IMR-90 (cell line): ENCODE results near the gene SDK1. TPM values are rescaled to one million over a fixed set of nuclear protein-coding genes. Genes with fewer than 3 reads are reported as not detected.

Experiments
- ATAC-seq: fragments of 200-7000 bp; cut with Tn5 transposase; 2 replicates; pipeline ENCODE4 v1.9.1; 2020; ENCODE audit warnings: low read depth, mild to moderate bottlenecking, moderate library complexity
- BruUV-seq: library from RNA; stranded (reverse); fragments of 400-500 nt; replicated peaks from 2 replicates; lab custom pipeline; 2021; lab: Mats Ljungman, UMichigan
- CTCF ChIA-PET: fragments of 300-600 bp; formaldehyde crosslinking; extraction: SDS; loops from one replicate; lab custom pipeline; 2021; ENCODE audit warnings: antibody characterized with exemption; lab: Yijun Ruan, JAX
- POLR2A ChIA-PET: fragments of 300-600 bp; sonication (Branson Sonifier 250); formaldehyde crosslinking; loops from one replicate; lab custom pipeline; 2022; ENCODE audit warnings: antibody characterized with exemption; ENCODE audit not compliant: unreplicated experiment; lab: Charles Lee
- DNase-seq: peaks from one replicate; pipeline ENCODE4 v3.0.0; 2013
- H2AFZ ChIP-seq: replicated peaks from 2 replicates; pipeline ENCODE3; 2013; ENCODE audit warnings: low read length, mild to moderate bottlenecking; ENCODE audit not compliant: poor library complexity
- H2AK5ac ChIP-seq: 2 replicates; pipeline ENCODE4 v1.6.1; 2013; ENCODE audit warnings: low read depth, low read length, inconsistent platforms
- H2AK9ac ChIP-seq: replicated peaks from 2 replicates; pipeline ENCODE3; 2013; ENCODE audit warnings: mild to moderate bottlenecking, low read depth, low read length, moderate library complexity; ENCODE audit not compliant: poor library complexity
- H2BK120ac ChIP-seq: 2 replicates; pipeline ENCODE4 v1.6.1; 2013; ENCODE audit warnings: low read depth, low read length, inconsistent platforms
- H2BK15ac ChIP-seq: 3 replicates; pipeline ENCODE4 v1.6.1; 2013; ENCODE audit warnings: low read depth, low read length, inconsistent platforms
- H2BK20ac ChIP-seq: 2 replicates; pipeline ENCODE4 v1.6.1; 2013; ENCODE audit warnings: low read depth, mild to moderate bottlenecking, inconsistent platforms, low read length, moderate library complexity
- H2BK5ac ChIP-seq: 2 replicates; pipeline ENCODE4 v1.6.1; 2013; ENCODE audit warnings: mild to moderate bottlenecking, low read depth, low read length, inconsistent platforms; ENCODE audit not compliant: poor library complexity, severe bottlenecking
- H3K14ac ChIP-seq: replicated peaks from 2 replicates; pipeline ENCODE4 v1.6.1; 2013; ENCODE audit warnings: low read depth, low read length, inconsistent platforms
- H3K18ac ChIP-seq: 2 replicates; pipeline ENCODE4 v1.6.1; 2013; ENCODE audit warnings: low read depth, low read length, control low read depth
- H3K23ac ChIP-seq: 2 replicates; pipeline ENCODE4 v1.6.1; 2013; ENCODE audit warnings: low read depth, low read length, inconsistent platforms
- H3K27ac ChIP-seq: 2 replicates; pipeline ENCODE4 v1.5.1; 2013; ENCODE audit warnings: mild to moderate bottlenecking, control low read depth, low read length; ENCODE audit not compliant: insufficient read depth
- H3K27me3 ChIP-seq: 2 replicates; pipeline ENCODE4 v1.6.1; 2013; ENCODE audit warnings: low read length; ENCODE audit not compliant: control insufficient read depth, insufficient read depth
- H3K36me3 ChIP-seq: 2 replicates; pipeline ENCODE4 v1.6.1; 2013; ENCODE audit warnings: low read length, mixed read lengths; ENCODE audit not compliant: control insufficient read depth, insufficient read depth
- H3K4ac ChIP-seq: 2 replicates; pipeline ENCODE4 v1.6.1; 2013; ENCODE audit warnings: low read depth, low read length, inconsistent platforms
- H3K4me1 ChIP-seq: 2 replicates; pipeline ENCODE4 v1.6.1; 2013; ENCODE audit warnings: low read length, mixed read lengths; ENCODE audit not compliant: control insufficient read depth, insufficient read depth
- H3K4me2 ChIP-seq: 2 replicates; pipeline ENCODE4 v1.6.1; 2013; ENCODE audit warnings: low read depth, mild to moderate bottlenecking, control low read depth, low read length, moderate library complexity
- H3K4me3 ChIP-seq: 2 replicates; pipeline ENCODE4 v1.5.1; 2013; ENCODE audit warnings: low read depth, mild to moderate bottlenecking, control low read depth, low read length, moderate library complexity; ENCODE audit not compliant: insufficient read depth
- H3K56ac ChIP-seq: 2 replicates; pipeline ENCODE4 v1.6.1; 2013; ENCODE audit warnings: low read length, inconsistent platforms; ENCODE audit not compliant: insufficient read depth; ENCODE audit errors: extremely low read depth
- H3K79me1 ChIP-seq, 2 experiments: 2 replicates each; pipeline ENCODE4 v1.6.1; 2013; ENCODE audit warnings: low read length in 2 of 2, inconsistent platforms in 1 of 2, low read depth in 1 of 2
- H3K9ac ChIP-seq: 2 replicates; pipeline ENCODE4 v1.6.1; 2013; ENCODE audit warnings: low read depth, low read length, control low read depth
- H3K9me1 ChIP-seq: 2 replicates; pipeline ENCODE4 v1.6.1; 2013; ENCODE audit warnings: low read length, inconsistent platforms; ENCODE audit not compliant: insufficient read depth
- H3K9me3 ChIP-seq: 2 replicates; pipeline ENCODE4 v1.6.1; 2013; ENCODE audit warnings: low read length; ENCODE audit not compliant: control insufficient read depth, insufficient read depth
- H4K20me1 ChIP-seq: 2 replicates; pipeline ENCODE4 v1.6.1; 2013; ENCODE audit warnings: low read length, inconsistent platforms; ENCODE audit not compliant: insufficient read depth
- H4K5ac ChIP-seq: 2 replicates; pipeline ENCODE4 v1.6.1; 2013; ENCODE audit warnings: mild to moderate bottlenecking, low read depth, low read length, control low read depth
- H4K8ac ChIP-seq, 2 experiments: 2 replicates each; pipeline ENCODE4 v1.6.1; 2013; ENCODE audit warnings: low read depth in 2 of 2, low read length in 2 of 2, control low read depth in 1 of 2, inconsistent platforms in 1 of 2
- H4K91ac ChIP-seq: 2 replicates; pipeline ENCODE4 v1.6.1; 2013; ENCODE audit warnings: low read depth, low read length, inconsistent platforms; ENCODE audit not compliant: insufficient read depth
- RFX5 ChIP-seq: IDR thresholded peaks from 2 replicates; pipeline ENCODE4 v1.8.0; 2012; ENCODE audit warnings: low read depth, mild to moderate bottlenecking, low read length, moderate library complexity
- WGBS, 2 experiments: methylation state at CpG; one replicate each; pipeline versions ENCODE4 v1.1.5 to v1.1.7; 2013; ENCODE audit warnings: missing lambda C conversion rate in 2 of 2; ENCODE audit not compliant: insufficient read length in 1 of 2; ENCODE audit errors: extremely low coverage in 2 of 2; 5-methylcytosine and 5-hydroxymethylcytosine counted together
- dilution Hi-C: fragments of 300-500 bp; cut with HindIII; formaldehyde crosslinking; loops from one replicate; pipeline ENCODE4 v1.14.3; 2018; ENCODE audit warnings: low sequenced_read_pairs; ENCODE audit not compliant: unreplicated experiment
- in situ Hi-C: fragments of 300-500 bp; cut with MboI; formaldehyde crosslinking; loops from 3 replicates; pipeline ENCODE4 v1.14.3; 2019; ENCODE audit warnings: low sequenced_read_pairs, inconsistent platforms, mixed read lengths
- intact Hi-C: fragments of 100-400 bp; cut with micrococcal nuclease; formaldehyde crosslinking; loops from 2 replicates; pipeline ENCODE4 v1.10.0; 2022
- polyA plus RNA-seq, 3 experiments: library from polyadenylated mRNA; depleted of rRNA; stranded (reverse); fragments of >200 nt; gene quantifications; 2 replicates each; pipeline ENCODE4 v1.2.3, GENCODE V29; 2012; ENCODE audit warnings: low replicate concordance in 1 of 3
- total RNA-seq: library from RNA; depleted of rRNA; stranded (reverse); fragments of >200 nt; gene quantifications from 2 replicates; pipeline ENCODE4 v1.2.3, GENCODE V29; 2012

The SDK1 gene
- total and polyA plus RNA-seq, 2 of the 4 experiments (the other 2 are of a cell fraction) = 1.5 to 1.6 TPM

DNA sequence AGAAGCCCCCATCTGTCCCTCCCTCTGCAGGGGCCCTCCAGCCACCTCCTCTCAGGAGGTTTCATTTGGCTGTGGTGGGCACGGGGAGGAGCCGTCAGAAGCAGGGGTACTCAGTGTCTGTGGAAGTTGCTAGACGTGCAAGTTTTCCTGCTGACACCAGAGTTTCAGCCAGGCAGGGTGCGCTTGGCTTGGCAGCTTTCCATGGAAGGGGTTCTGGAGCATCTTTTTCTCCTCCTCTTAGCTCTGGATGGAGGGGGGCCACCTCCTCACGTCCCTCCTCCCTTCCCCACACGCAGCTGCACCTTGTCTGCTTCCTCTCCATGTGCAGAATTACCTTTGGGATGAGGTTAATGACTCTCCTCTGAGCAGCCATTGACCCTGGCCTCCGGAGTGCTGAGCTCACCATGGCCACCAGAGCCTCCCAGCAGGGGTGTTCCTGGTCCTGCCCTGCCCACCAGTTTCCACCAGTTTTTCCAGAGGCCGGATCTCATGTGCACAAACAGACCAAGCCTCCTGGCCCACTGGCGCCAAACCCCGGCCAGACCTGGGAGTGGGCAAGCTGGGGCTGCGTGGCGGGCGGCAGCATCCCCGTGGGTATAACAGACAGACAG, 801.3 kb downstream of the SDK1 start:
- H3K79me1 ChIP-seq = no peaks in the 10 kb centered on the region
- no peak overlapping the region for H2BK5ac ChIP-seq
- H3K36me3 ChIP-seq = no peaks in the 10 kb centered on the region
- H4K5ac ChIP-seq = no peak overlapping the region
- no peak overlapping the region for H2AK5ac ChIP-seq
- H3K9me3 ChIP-seq = peaks cover 13% of the 10 kb centered on the region
- no peak overlapping the region for H4K91ac ChIP-seq
- DNase-seq (no peak), ATAC-seq (no peak)
- H3K4me3 ChIP-seq = no peak overlapping the region
- H4K8ac ChIP-seq = no peak overlapping the region
- H2BK20ac ChIP-seq = no peak overlapping the region
- no peak overlapping the region for H3K14ac ChIP-seq
- H2AK9ac ChIP-seq = no peak overlapping the region
- TF ChIP-seq RFX5 = no peak
- CTCF ChIA-PET = no interaction called here
- no peak overlapping the region for H2AFZ ChIP-seq
- H3K9ac ChIP-seq = no peak overlapping the region
- dilution Hi-C loops = no loop called here
- H3K18ac ChIP-seq = no peak overlapping the region
- no peak overlapping the region for H3K27ac ChIP-seq
- H3K4me1 ChIP-seq = no peaks in the 10 kb centered on the region
- H3K56ac ChIP-seq = no peak overlapping the region
- no peak overlapping the region for H2BK120ac ChIP-seq
- no peak overlapping the region for H2BK15ac ChIP-seq
- POLR2A ChIA-PET = no interaction called here
- no peak overlapping the region for H3K4me2 ChIP-seq
- no peaks in the 10 kb centered on the region for H3K9me1 ChIP-seq
- H3K23ac ChIP-seq = no peak overlapping the region
- no CpG with 5 or more reads among the region's 14 CpGs for WGBS, 2 experiments
- no peaks in the 10 kb centered on the region for H4K20me1 ChIP-seq
- no peak overlapping the region for H3K4ac ChIP-seq
- H3K27me3 ChIP-seq = no peaks in the 10 kb centered on the region
- no TSS peak for BruUV-seq
- in situ Hi-C loops = no loop called here
- intact Hi-C loops = no loop called here
